Testis (tissue), 3 donors: ENCODE data around the gene CALHM1. TPM values are rescaled to one million over a fixed set of nuclear protein-coding genes. Genes with fewer than 3 reads are reported as not detected.

Experiments
- DNase-seq: peaks from one replicate; pipeline ENCODE4 v3.0.0-alpha.2; 2019
- H3K27ac ChIP-seq, 2 donors: fragments of 200-600 bp; sonication (generic); one replicate each; pipeline ENCODE4 v1.5.1; 2019
- H3K27me3 ChIP-seq: fragments of 200-600 bp; sonication (generic); one replicate; pipeline ENCODE4 v1.5.1; 2019
- H3K36me3 ChIP-seq: fragments of 200-600 bp; sonication (generic); one replicate; pipeline ENCODE4 v1.5.1; 2017; ENCODE audit warnings: low read depth; ENCODE audit errors: missing control alignments
- H3K4me1 ChIP-seq: fragments of 200-600 bp; sonication (generic); one replicate; pipeline ENCODE4 v1.5.1; 2019
- H3K4me3 ChIP-seq, 2 donors: fragments of 200-600 bp; sonication (generic); one replicate each; pipeline ENCODE4 v1.5.1; 2017 to 2019
- H3K9me3 ChIP-seq: fragments of 200-600 bp; sonication (generic); one replicate; pipeline ENCODE4 v1.5.1; 2017
- POLR2A ChIP-seq: fragments of 450-650 bp; IDR thresholded peaks from one replicate; pipeline ENCODE4 v1.6.1; 2017; ENCODE audit warnings: antibody characterized with exemption, mild to moderate bottlenecking, moderate library complexity
- WGBS, 2 donors: methylation state at CpG; one replicate each; pipeline ENCODE4 v1.1.5; 2018; 5-methylcytosine and 5-hydroxymethylcytosine counted together
- intact Hi-C: fragments of 100-400 bp; cut with DNase I; formaldehyde crosslinking; loops from one replicate; pipeline ENCODE4 v1.15.1; 2023; ENCODE audit warnings: low total_unique reads
- polyA plus RNA-seq: library from polyadenylated mRNA; stranded (reverse); fragments of 350-450 nt; fragmentation: Illumina TruSeq; extraction: RNeasy Lipid Tissue Mini Kit (QIAGEN cat#74804); gene quantifications from one replicate; pipeline ENCODE4 v1.2.3, GENCODE V29; 2014; ENCODE audit warnings: low read depth, low replicate concordance; ENCODE audit not compliant: insufficient read depth
- total RNA-seq, 2 donors: library from RNA; depleted of rRNA; stranded (reverse); fragments of >200 nt; gene quantifications; one replicate each; pipeline ENCODE4 v1.2.3, GENCODE V29; 2016
- TF ChIP-seq, protein P1 (sequence below), 3 experiments: fragments of 450-650 bp in 2 of 3; fragments of 200-600 bp in 1 of 3; sonication (generic) in 1 of 3; IDR thresholded peaks; one replicate each; pipeline ENCODE4 v1.5.1; 2016 to 2019; ENCODE audit warnings: antibody characterized with exemption in 3 of 3, mild to moderate bottlenecking in 2 of 3, moderate library complexity in 1 of 3

CALHM1 gene
- total and polyA plus RNA-seq, 3 donors from 2014 or later, result 0.24 to 0.50 TPM; not detected in 1

DNA sequence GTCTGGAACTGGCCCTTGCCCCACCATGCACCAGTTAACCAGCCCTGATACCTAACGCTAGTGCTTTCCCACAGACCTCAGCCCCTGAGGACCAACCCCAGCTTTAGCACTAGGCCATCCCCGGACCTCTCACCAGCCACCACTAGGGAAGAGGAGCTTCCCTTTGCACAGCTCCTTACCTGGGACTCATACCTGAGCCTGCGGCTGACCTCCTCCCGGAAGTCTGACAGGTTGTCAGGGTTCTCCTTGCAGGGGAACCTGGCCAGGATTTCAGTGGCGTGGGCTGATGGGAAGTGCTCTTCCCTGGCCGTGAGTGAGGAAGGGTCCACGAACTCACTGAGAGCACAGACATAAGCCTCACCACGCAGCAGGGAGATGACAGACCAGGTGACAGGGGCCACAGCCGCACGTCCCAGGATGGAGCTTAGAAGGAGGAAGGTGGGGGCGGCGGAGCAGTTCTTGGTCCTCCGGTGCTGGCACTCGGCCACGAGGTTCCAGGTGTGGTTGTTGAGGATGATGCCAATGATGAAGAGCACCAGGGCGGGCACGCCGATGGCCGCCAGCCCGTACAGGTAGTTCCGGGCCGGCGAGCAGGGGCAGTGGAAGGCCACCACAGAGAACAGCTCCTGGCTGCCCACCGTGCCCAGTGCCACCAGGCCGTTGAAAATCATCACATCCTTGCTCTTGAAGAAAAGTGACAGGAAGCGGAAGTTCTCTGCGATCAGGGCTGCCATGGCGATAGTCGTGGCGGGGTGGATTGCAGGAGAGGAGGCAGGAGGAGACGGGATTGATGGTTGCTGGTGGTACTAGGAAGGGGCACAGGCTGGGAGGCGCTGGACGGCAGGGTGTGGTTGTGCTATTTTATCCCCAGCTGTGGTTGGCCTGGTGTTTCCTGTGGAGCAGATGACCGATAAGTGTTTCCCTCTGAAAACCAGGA lies 9.2 kb downstream of the CALHM1 start:
- peaks cover 62% of the 10 kb centered on the region for H3K4me1 ChIP-seq
- TF ChIP-seq, protein P1, sequence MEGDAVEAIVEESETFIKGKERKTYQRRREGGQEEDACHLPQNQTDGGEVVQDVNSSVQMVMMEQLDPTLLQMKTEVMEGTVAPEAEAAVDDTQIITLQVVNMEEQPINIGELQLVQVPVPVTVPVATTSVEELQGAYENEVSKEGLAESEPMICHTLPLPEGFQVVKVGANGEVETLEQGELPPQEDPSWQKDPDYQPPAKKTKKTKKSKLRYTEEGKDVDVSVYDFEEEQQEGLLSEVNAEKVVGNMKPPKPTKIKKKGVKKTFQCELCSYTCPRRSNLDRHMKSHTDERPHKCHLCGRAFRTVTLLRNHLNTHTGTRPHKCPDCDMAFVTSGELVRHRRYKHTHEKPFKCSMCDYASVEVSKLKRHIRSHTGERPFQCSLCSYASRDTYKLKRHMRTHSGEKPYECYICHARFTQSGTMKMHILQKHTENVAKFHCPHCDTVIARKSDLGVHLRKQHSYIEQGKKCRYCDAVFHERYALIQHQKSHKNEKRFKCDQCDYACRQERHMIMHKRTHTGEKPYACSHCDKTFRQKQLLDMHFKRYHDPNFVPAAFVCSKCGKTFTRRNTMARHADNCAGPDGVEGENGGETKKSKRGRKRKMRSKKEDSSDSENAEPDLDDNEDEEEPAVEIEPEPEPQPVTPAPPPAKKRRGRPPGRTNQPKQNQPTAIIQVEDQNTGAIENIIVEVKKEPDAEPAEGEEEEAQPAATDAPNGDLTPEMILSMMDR (IDR thresholded peaks at IDR 0.05), result no peak
- DNase-seq, result no peak
- H3K4me3 ChIP-seq, result no peak overlapping the region
- 81 to 82% methylated on average over 29 to 34 of the region's 34 CpGs for WGBS, 2 donors
- intact Hi-C loops, result no loop called here
- H3K36me3 ChIP-seq, result no peaks in the 10 kb centered on the region
- no peaks in the 10 kb centered on the region for H3K9me3 ChIP-seq
- H3K27ac ChIP-seq, result peak overlapping the region; percentile 84 to 90
- no peaks in the 10 kb centered on the region for H3K27me3 ChIP-seq

DNA sequence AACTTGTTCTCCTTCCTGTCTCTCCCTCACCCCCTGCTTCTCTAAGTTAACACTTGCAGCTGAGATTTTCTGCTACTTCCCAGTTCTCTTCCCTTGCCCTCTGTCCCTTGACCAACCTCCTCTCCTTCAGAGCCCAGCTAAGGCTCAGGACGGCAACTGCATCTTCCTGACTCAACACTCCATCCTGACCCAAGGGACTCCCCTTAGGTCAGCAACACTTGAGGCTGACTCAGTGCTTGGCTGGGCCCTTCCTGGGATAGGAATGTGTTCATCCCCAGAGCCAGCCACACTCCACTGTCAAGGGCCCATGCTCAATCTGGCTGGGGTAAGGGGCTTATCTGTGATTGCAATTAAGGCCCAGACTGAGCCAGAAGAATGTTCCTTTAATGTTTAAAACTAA lies 10.0 kb downstream of the CALHM1 start:
- H3K9me3 ChIP-seq, result no peaks in the 10 kb centered on the region
- H3K4me3 ChIP-seq, result no peak overlapping the region
- DNase-seq, result peak; percentile 68
- intact Hi-C loops, result no loop called here
- WGBS, 2 donors, result 13 to 17% methylated on average over 1 of the region's 1 CpG
- no peaks in the 10 kb centered on the region for H3K36me3 ChIP-seq
- H3K27ac ChIP-seq, result peak overlapping the region; percentile 5 to 90
- no peaks in the 10 kb centered on the region for H3K27me3 ChIP-seq
- H3K4me1 ChIP-seq, result peaks cover 62% of the 10 kb centered on the region
- TF ChIP-seq, protein P1 (IDR thresholded peaks at IDR 0.05), result no peak
- no peak for TF ChIP-seq POLR2A

DNA sequence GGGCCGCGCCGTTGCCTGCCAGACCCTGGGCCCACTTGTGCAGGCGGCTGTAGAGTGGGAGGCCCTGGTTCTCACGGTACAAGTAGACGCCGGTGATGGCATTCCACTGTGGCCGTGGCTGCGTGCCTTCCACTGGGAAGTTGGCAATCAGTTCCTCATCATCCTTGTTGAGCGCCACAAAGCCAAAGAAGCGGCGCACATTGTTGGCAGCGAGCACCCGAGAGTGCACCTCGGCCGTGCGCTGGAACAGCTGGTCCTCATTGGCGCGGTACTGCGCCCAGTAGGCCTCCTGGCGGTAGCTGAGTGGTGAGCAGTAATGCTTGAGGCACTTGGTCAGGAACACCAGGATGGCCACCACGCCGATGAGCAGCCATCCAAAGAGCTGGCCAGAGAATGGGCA lies 11.5 kb downstream of the CALHM1 start:
- no peaks in the 10 kb centered on the region for H3K9me3 ChIP-seq
- peak overlapping the region; percentile 70 to 90 for H3K27ac ChIP-seq
- peaks cover 63% of the 10 kb centered on the region for H3K4me1 ChIP-seq
- 91 to 95% methylated on average over 5 to 23 of the region's 23 CpGs for WGBS, 2 donors
- no peak for DNase-seq
- TF ChIP-seq, protein P1 (IDR thresholded peaks at IDR 0.05), result no peak
- TF ChIP-seq POLR2A, result no peak
- no peak overlapping the region for H3K4me3 ChIP-seq
- intact Hi-C loops, result no loop called here
- H3K27me3 ChIP-seq, result no peaks in the 10 kb centered on the region
- no peaks in the 10 kb centered on the region for H3K36me3 ChIP-seq

DNA sequence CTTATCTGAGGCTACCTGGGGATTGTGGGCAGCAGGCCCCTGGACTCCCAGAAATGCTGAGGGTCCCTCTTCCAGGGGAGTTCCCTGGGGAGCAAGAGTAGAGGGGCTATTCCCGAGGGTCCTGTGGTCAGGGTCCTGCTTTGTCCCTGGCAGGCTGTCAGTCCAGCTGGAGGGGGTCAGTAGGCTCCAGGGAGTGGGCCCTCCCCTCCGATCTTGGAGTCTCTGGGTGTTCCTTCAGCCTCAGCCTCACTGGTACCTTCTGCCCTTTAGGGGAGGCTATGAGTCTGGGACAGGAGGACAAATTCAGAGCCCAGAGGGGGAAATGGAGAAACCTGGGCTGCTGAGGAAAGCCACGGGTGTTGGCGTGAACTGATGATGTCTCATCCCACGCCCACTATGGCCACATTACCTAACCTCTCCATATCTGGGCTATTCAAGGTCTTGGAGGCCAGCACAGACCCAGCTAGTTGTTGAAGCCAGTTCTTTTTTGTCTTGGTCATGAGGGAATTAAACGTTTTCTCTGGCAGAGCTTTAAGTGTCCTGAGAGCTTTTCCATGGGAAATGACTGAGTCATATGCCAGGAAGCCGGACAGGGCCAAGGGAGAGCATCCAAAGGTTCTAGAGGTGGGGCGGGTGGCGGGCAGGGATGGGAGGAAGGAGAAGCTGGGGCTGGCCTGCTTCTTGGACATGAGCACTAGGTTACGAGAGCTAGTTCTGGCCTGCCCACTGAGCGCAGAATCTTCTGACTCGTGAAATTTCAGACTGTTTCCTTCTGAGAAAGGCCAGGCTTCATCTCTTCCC lies 12.7 kb downstream of the CALHM1 start:
- Histone ChIP-seq H3K4me1 (peaks cover 75% of the 10 kb centered on the region), H3K27me3 (no peaks in the 10 kb centered on the region), H3K4me3 (no peak overlapping the region), H3K36me3 (no peaks in the 10 kb centered on the region), H3K9me3 (no peaks in the 10 kb centered on the region), H3K27ac (peak overlapping the region; percentile 70 to 83)
- peak; percentile 79 for DNase-seq
- WGBS, 2 donors, result 31 to 44% methylated on average over 11 to 12 of the region's 12 CpGs
- TF ChIP-seq, protein P1 (IDR thresholded peaks at IDR 0.05), result no peak
- no peak for TF ChIP-seq POLR2A
- intact Hi-C loops, result no loop called here
